ACHN (cell line): ENCODE measurements around the gene CTNNA1.
"Not testable (repeated sequence)": the region's sequence is repeated elsewhere in the genome, so short reads cannot be mapped to it uniquely, and the experiment has no call there.

Experiments used
- DNase-seq: peaks from one replicate; pipeline ENCODE4 v3.0.0-alpha.2; 2015
- in situ Hi-C: cut with HindIII; loops from 2 replicates; pipeline ENCODE4 v1.10.0; 2017; ENCODE audit warnings: low sequenced_read_pairs, low pct_ligation_motif_present, low pct_unique_long_range_greater_than_20kb

The CTNNA1 gene

DNA sequence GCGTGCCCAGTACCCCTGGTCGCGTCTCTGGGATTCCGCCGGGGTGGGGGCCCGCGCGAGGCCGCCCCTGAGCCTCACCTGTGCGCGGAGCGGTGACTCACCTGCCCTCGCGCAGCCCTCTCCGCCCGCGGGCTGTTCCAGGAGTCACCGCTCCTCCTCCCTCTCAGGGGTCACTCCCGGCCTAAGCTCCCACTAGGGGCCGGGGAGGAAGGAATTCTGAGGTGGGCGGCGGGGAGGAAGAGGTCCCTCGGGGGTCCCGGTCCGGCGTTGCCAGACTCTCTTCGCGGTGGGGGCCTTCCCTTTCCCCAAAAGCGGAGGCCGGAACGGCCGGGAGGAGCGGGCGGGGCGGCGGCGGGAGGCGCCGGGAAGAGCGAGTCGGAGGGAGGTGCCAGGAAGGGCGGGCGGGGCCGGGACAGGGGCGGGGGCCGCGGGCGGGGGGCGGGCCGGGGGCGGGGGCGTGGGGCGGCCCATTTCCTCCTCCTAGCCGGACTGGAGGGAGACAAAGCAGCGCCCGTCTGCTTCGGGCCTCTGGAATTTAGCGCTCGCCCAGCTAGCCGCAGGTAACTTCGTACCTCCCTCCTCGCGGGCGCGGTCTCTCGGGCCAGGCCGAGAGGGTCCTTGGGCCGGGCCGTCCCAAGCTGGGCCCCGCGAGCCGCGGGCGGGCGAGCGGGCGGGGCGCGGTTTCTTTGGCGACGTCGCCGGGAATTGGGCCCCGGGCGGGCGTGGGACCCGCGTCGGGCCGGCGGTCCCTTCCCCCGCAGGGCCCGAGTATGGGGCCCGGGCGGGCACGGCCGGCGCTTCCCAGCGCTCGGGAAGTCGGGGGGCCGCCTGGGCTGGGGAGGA, at the start of gene CTNNA1:
CTNNA1 (plus strand) TSS at position 475 of the 843 bp plus-strand sequence. CDS start 28,500 bp downstream, outside the sequence.
- peak; percentile 64 for DNase-seq
- in situ Hi-C loops = no loop called here

GRCh38 chr5:138703777-138704176, 49.4 kb upstream of the CTNNA1 start:
- DNase-seq, in situ Hi-C loops: not testable (repeated sequence)

GRCh38 chr5:138705007-138705406, 48.2 kb upstream of the CTNNA1 start:
- in situ Hi-C loops = no loop called here
- DNase-seq = no peak

DNA sequence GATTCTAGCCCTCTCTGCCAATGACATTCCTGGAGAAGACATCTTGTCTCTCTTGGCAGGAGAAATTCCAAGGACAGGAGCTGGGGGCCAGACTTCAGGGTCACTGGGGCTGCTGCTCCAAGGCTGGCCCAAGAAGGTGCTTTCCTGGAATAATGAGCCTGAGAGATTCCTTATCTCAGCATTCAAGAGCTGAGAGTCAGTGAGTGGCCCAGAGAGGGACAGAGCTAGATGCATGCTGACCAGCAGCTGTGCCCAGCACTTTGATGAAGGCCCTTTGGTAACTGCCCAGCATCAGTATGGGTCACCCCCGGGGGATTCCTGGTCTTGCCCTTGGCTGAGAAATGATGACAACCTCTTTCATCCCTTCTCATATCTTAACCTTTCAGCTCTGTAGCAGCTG, 47.7 kb upstream of the CTNNA1 start:
- in situ Hi-C loops = no loop called here
- DNase-seq = no peak

GRCh38 chr5:138706655-138707480, 46.4 kb upstream of the CTNNA1 start:
- in situ Hi-C loops = no loop called here
- peak; percentile 64 for DNase-seq

- DNase-seq = no peak
- in situ Hi-C loops = no loop called here
Observed at GRCh38 chr5:138708791-138709190, 44.4 kb upstream of the CTNNA1 start.

- no peak for DNase-seq
- in situ Hi-C loops = no loop called here
Observed at GRCh38 chr5:138709202-138709601, 44.0 kb upstream of the CTNNA1 start.

GRCh38 chr5:138711087-138711486, 42.1 kb upstream of the CTNNA1 start:
- no peak for DNase-seq
- in situ Hi-C loops = no loop called here

- no peak for DNase-seq
- in situ Hi-C loops = no loop called here
Observed at GRCh38 chr5:138711811-138712210, 41.4 kb upstream of the CTNNA1 start.

- in situ Hi-C loops = no loop called here
- no peak for DNase-seq
Observed at GRCh38 chr5:138712324-138712723, 40.9 kb upstream of the CTNNA1 start.

GRCh38 chr5:138712791-138713190, 40.4 kb upstream of the CTNNA1 start:
- in situ Hi-C loops = no loop called here
- no peak for DNase-seq

DNA sequence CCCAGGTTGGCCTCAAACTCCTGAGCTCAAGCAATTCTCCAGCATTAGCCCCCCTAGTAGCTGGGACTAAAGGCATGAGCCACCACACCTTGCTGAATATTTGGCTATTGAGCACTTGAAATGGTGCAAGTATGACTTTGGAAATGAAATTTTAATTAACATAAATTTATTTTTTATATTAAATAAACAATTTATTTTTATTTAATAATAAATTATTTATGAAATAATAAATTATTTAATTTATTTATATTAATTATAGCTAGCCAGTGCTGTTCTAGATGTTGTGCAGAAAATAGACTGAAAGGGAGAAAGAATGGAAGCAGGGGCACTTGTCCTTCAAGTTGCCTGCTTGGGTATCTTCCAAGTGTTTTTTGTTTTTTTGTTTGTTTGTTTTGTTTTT, 40.0 kb upstream of the CTNNA1 start:
- in situ Hi-C loops = no loop called here
- no peak for DNase-seq

DNA sequence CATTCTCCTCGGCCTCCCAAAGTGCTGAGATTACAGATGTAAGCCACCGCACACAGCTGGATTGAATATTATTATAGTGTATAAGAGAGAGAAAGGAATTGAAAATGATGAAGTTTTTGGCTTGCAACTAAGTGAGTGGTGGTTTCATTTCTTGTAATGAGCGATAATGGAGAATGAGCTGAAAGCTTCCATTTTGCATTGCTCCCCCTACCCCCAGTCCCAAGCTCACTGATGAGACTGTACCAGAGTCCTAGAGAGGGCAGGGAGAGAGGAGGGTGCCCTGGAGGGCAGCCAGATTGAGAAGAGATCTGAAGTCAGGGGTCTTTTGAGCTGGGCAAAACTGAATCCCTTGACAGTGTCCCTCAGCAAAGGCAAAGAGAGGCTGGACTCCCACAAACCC, 38.5 kb upstream of the CTNNA1 start:
- no peak for DNase-seq
- in situ Hi-C loops = no loop called here

DNA sequence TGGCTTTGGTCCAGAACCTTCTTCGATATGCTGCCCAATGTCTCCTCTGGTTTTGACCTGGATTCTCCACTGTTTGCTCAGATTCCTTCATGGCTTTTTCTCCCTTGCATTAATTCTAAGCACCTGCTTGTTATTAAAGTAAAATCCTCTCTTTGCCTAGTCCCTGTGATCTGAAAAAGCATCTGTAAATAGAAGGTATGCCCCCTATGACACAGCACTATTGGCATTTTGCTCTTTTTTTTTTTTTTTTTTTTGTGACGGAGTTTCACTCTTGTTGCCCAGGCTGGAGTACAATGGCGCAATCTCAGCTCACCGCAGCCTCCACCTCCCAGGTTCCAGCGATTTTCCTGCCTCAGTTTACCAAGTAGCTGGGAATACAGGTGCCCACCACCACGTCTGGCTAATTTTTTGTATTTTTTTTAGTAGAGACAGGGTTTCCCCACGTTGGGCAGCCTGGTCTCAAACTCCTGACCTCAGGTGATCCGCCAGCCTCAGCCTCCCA, 37.2 kb upstream of the CTNNA1 start:
- in situ Hi-C loops = not testable (repeated sequence)
- DNase-seq = peak; percentile 33

- in situ Hi-C loops = no loop called here
Observed at GRCh38 chr5:138716456-138716924, 36.7 kb upstream of the CTNNA1 start.

DNA sequence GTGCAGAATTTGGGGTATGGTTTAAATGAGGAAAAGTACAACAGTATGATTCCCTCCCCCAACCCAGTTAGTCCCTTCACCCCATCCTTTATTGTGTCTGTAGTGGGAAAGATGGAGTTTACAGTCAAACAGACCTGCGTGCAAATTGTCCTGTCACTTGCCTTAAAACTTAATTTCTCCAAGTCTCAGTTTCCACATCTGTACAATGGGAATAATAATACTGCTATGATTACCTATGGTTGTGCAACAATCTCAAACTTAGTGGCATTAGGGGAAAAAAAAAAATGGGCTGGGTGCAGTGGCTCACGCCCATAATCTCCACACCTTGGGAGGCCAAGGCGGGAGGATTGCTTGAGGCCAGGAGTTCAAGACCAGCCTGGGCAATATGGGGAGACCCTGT, 35.8 kb upstream of the CTNNA1 start:
- DNase-seq = no peak
- in situ Hi-C loops = no loop called here

More at GRCh38 chr5:138716456-138716924, 36.7 kb upstream of the CTNNA1 start:
- peak; percentile 54 for DNase-seq

GRCh38 chr5:138719811-138720210, 33.4 kb upstream of the CTNNA1 start:
- no peak for DNase-seq
- in situ Hi-C loops = no loop called here

DNA sequence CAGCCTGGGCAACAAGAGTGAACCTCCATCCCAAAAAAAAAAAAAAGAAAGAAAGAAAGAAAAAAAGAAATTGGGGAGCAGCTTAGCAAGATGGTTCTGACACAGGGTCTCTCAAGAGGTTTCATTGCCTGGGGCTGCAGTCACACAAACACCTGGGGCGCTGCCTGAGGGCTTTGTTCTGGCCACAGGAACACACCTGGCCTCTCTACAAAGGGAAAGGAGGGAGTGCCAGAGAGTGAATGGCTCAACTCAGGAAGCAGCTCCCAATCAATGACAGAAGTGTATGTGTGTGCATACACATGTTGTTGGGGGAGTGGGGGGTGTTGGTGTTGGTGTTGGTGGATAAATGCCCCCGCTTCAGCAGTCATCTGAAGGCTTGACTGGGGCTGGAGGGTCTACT, 32.4 kb upstream of the CTNNA1 start:
- DNase-seq = no peak
- in situ Hi-C loops = no loop called here

DNA sequence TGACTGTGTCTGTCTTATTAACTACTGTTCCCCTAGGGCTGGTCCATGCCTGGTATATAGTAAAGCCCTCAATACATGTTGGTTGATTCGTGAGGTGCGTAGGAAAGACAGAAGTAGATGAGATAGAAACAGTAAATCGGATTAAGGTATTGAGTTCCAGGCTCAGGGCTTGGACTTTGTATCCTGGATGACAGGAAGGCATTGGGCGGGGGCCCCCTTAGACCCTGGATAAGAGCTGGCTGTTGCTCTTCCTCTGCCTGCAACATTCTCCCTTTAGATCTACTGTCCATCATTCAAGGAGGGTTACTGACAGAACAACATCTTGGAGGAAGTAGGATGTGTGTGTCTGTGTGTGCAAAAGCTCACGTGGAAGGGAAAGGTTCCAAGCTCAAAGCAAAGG, 31.2 kb upstream of the CTNNA1 start:
- DNase-seq = no peak
- in situ Hi-C loops = no loop called here
